Neural cell (in vitro differentiated cells): Measurements from ENCODE around the gene RABGAP1L.

ENCODE experiments used
- CTCF ChIP-seq: fragments of 450-650 bp; IDR thresholded peaks from 2 replicates; pipeline ENCODE4 v1.5.1; 2014; ENCODE audit warnings: antibody characterized with exemption, mild to moderate bottlenecking, moderate library complexity; ENCODE audit not compliant: poor library complexity, severe bottlenecking
- EP300 ChIP-seq: fragments of 450-650 bp; conservative IDR thresholded peaks from 2 replicates; pipeline ENCODE4 v1.6.1; 2014; ENCODE audit warnings: antibody characterized with exemption, mild to moderate bottlenecking, moderate library complexity; ENCODE audit not compliant: poor library complexity, severe bottlenecking
- POLR2AphosphoS5 ChIP-seq: IDR thresholded peaks from 2 replicates; pipeline ENCODE4 v1.6.1; 2012
- TAF1 ChIP-seq: IDR thresholded peaks from 2 replicates; pipeline ENCODE4 v1.6.1; 2012; ENCODE audit warnings: low read depth

- TF ChIP-seq POLR2AphosphoS5 (no peak), TAF1 (no peak), CTCF (no peak), EP300 (no peak)
Observed at GRCh38 chr1:174157157-174157806, 2.0 kb upstream of the RABGAP1L start.
